IMR-90 (cell line): ENCODE data around the gene LMO4. TPM values are rescaled to one million over a fixed set of nuclear protein-coding genes. Genes with fewer than 3 reads are reported as not detected.

Experiments
- BHLHE40 ChIP-seq: fragments of 150-350 bp; IDR thresholded peaks from 2 replicates; pipeline ENCODE4 v1.6.1; 2016; ENCODE audit warnings: mild to moderate bottlenecking, low read depth, low read length
- CTCF ChIP-seq: conservative IDR thresholded peaks from 2 replicates; pipeline ENCODE4 v1.5.1; 2012; ENCODE audit warnings: mild to moderate bottlenecking, low read depth, low read length, improper control_type of control experiment
- NFE2L2 ChIP-seq: fragments of 150-350 bp; IDR thresholded peaks from 2 replicates; pipeline ENCODE4 v1.6.1; 2016; ENCODE audit warnings: low read depth, mild to moderate bottlenecking, low read length
- RFX5 ChIP-seq: IDR thresholded peaks from 2 replicates; pipeline ENCODE4 v1.8.0; 2012; ENCODE audit warnings: low read depth, mild to moderate bottlenecking, low read length, moderate library complexity
- SMC3 ChIP-seq: fragments of 150-350 bp; IDR thresholded peaks from 2 replicates; pipeline ENCODE4 v1.6.1; 2016; ENCODE audit warnings: low read depth, mild to moderate bottlenecking, antibody characterized with exemption, low read length, moderate library complexity
- polyA plus RNA-seq, 3 experiments: library from polyadenylated mRNA; depleted of rRNA; stranded (reverse); fragments of >200 nt; gene quantifications; 2 replicates each; pipeline ENCODE4 v1.2.3, GENCODE V29; 2012; ENCODE audit warnings: low replicate concordance in 1 of 3
- total RNA-seq: library from RNA; depleted of rRNA; stranded (reverse); fragments of >200 nt; gene quantifications from 2 replicates; pipeline ENCODE4 v1.2.3, GENCODE V29; 2012

The LMO4 gene
- total and polyA plus RNA-seq, 2 of the 4 experiments (the other 2 are of a cell fraction) = 98.9 to 109 TPM

GRCh38 chr1:87328272-87329050 lies at the start of gene LMO4 (continued):
- no peak for TF ChIP-seq CTCF
- peak; percentile 16; the same call in 1 of the 2 replicates for TF ChIP-seq NFE2L2
- peak; percentile 64; the same call in 1 of the 2 replicates for TF ChIP-seq BHLHE40
- TF ChIP-seq RFX5 = no peak
- TF ChIP-seq SMC3 = no peak
